ENCODE results near the gene PICK1.

Gene PICK1

GRCh38 chr22:38042488-38042790 lies 14.8 kb upstream of the PICK1 start:
- no peaks in the 10 kb centered on the region for H3K4me1 ChIP-seq
- H3K4me3 ChIP-seq (ENCODE audit: low read depth, low read length): no peak overlapping the region
- no peak overlapping the region for H3K27ac ChIP-seq
- no peak overlapping the region for H3K9ac ChIP-seq
- no peak overlapping the region for H2AFZ ChIP-seq
- no peak overlapping the region for H3K4me2 ChIP-seq (ENCODE audit: low read length)
- no peak for TF ChIP-seq CTCF (IDR thresholded peaks at IDR 0.05)
- H3K79me2 ChIP-seq: no peaks in the 10 kb centered on the region
- H3K27me3 ChIP-seq (ENCODE audit: control insufficient read depth, insufficient read depth, low read length): no peaks in the 10 kb centered on the region
- H3K36me3 ChIP-seq (ENCODE audit: control insufficient read depth, insufficient read depth, low read length): no peaks in the 10 kb centered on the region
- H3K9me3 ChIP-seq (ENCODE audit: control insufficient read depth, low read length): no peaks in the 10 kb centered on the region

GRCh38 chr22:38043151-38044039 lies 13.8 kb upstream of the PICK1 start:
- Histone ChIP-seq H3K79me2 (no peaks in the 10 kb centered on the region), H3K9ac (no peak overlapping the region), H3K27me3 (ENCODE audit: control insufficient read depth, insufficient read depth, low read length) (no peaks in the 10 kb centered on the region), H2AFZ (no peak overlapping the region), H3K4me2 (ENCODE audit: low read length) (no peak overlapping the region), H3K27ac (no peak overlapping the region), H3K9me3 (ENCODE audit: control insufficient read depth, low read length) (no peaks in the 10 kb centered on the region), H3K4me1 (no peaks in the 10 kb centered on the region), H3K4me3 (ENCODE audit: low read depth, low read length) (no peak overlapping the region), H3K36me3 (ENCODE audit: control insufficient read depth, insufficient read depth, low read length) (no peaks in the 10 kb centered on the region)
- TF ChIP-seq CTCF (IDR thresholded peaks at IDR 0.05): no peak

- Histone ChIP-seq H3K4me1 (no peaks in the 10 kb centered on the region), H3K4me2 (ENCODE audit: low read length) (no peak overlapping the region)
Observed at GRCh38 chr22:38046070-38046748, 11.0 kb upstream of the PICK1 start.

GRCh38 chr22:38049812-38050619 lies 7.2 kb upstream of the PICK1 start:
- Histone ChIP-seq H3K9me3 (ENCODE audit: control insufficient read depth, low read length) (no peaks in the 10 kb centered on the region), H3K27me3 (ENCODE audit: control insufficient read depth, insufficient read depth, low read length) (no peaks in the 10 kb centered on the region), H2AFZ (no peak overlapping the region), H3K4me3 (ENCODE audit: low read depth, low read length) (no peak overlapping the region), H3K9ac (no peak overlapping the region), H3K79me2 (no peaks in the 10 kb centered on the region), H3K4me2 (ENCODE audit: low read length) (no peak overlapping the region), H3K4me1 (no peaks in the 10 kb centered on the region), H3K27ac (no peak overlapping the region), H3K36me3 (ENCODE audit: control insufficient read depth, insufficient read depth, low read length) (no peaks in the 10 kb centered on the region)
- no peak for TF ChIP-seq CTCF (IDR thresholded peaks at IDR 0.05)

More at GRCh38 chr22:38046070-38046748, 11.0 kb upstream of the PICK1 start:
- TF ChIP-seq CTCF (IDR thresholded peaks at IDR 0.05): no peak
- Histone ChIP-seq H3K79me2 (no peaks in the 10 kb centered on the region), H3K27ac (no peak overlapping the region), H3K9me3 (ENCODE audit: control insufficient read depth, low read length) (no peaks in the 10 kb centered on the region), H3K36me3 (ENCODE audit: control insufficient read depth, insufficient read depth, low read length) (no peaks in the 10 kb centered on the region), H3K4me3 (ENCODE audit: low read depth, low read length) (no peak overlapping the region), H3K27me3 (ENCODE audit: control insufficient read depth, insufficient read depth, low read length) (no peaks in the 10 kb centered on the region), H3K9ac (no peak overlapping the region), H2AFZ (no peak overlapping the region)
